Activated CD4-positive, CD25-positive, alpha-beta regulatory T cell (primary cell): Measurements from ENCODE around the gene AFAP1L2.

Source experiments
- DNase-seq, 4 experiments: peaks; one replicate each; lab custom pipeline; 2025; lab: John Stamatoyannopoulos, UW

Gene AFAP1L2

DNA sequence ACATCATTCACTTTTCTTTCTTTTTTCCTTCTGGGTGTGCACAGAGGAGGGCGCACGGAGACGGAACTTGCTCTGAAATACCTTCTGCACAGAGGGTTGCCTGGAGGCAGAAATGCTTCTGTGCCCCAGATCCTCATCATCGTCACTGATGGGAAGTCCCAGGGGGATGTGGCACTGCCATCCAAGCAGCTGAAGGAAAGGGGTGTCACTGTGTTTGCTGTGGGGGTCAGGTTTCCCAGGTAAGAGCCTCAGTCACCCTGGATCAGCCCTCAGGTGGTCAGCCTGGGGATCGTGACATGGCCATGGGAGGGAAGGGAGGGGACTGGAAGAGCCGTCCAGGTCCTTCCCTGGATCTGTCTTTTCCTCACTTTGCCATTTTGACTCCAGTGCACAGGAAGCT lies 131.6 kb downstream of the AFAP1L2 start:
- no peak for DNase-seq

GRCh38 chr10:114271779-114272167 lies 132.5 kb downstream of the AFAP1L2 start:
- no peak for DNase-seq

GRCh38 chr10:114271075-114271778 lies 133.1 kb downstream of the AFAP1L2 start:
- DNase-seq: no peak

GRCh38 chr10:114266521-114266920 lies 137.8 kb downstream of the AFAP1L2 start:
- no peak for DNase-seq

DNA sequence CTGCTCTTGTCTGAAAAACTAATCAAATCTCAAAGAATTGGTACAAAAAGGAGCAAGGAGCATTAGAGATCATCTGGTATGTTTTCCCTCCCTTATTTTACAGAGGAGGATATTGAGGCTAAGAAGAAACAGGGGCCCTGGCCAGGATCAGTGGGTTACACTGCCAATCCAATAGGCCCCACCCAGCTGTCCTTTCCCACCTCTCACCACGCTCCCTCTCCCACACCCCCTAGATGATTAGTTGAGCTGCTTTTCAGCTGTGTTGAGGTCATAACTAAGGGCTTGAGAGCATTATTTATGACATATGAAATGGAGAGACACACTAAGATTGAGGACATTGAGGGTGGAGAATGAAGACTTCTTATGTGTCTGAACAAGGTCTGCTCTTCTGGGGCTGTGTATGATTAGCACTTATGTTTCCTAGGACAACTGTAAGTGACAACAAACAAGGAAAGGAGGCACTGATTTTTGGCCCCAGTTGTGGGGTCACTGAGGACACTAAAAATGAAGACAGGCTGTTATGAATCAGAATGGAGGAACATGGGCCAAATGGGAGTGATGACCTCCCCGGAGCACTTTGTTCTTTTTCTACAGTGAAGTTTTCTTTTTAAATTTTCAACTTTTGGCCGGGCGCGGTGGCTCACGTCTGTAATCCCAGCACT lies 138.8 kb downstream of the AFAP1L2 start:
- DNase-seq: no peak

DNA sequence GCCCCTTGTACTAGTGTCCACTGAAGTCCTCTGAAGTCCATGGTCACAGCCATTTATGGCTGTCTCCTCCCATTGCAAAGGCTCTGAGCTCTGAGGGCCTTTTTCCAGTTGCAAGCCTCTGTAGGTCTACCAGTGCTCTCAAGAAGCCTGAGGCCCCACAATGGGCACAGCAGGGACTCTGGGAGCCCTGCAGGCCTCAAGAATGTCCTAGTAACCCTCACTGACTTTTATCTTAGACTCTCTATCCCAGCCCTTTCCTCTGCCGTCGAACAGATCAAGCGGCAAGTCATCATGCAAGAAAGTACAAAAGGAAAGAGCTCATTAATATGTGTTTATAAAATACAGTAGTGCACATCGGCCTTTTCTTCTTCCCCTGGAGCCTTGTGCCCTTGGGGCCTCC lies 141.8 kb downstream of the AFAP1L2 start:
- no peak for DNase-seq

DNA sequence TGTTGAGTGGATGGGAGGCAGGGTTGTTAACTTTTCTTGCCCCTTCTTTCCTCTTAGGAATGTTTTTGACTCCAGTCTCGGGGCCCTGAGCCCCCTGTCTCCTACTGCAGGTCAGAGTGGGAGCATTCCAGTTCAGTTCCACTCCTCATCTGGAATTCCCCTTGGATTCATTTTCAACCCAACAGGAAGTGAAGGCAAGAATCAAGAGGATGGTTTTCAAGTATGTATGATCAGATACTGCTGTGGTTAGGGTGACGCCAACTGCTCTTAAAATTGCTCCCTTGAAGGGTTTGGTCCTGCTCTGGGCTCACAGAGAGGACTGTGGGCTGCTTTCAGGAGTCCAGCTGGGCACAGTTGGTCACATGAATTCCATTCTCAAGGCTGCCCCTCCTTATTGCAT lies 143.2 kb downstream of the AFAP1L2 start:
- no peak for DNase-seq

- no peak for DNase-seq
Observed at GRCh38 chr10:114260366-114260765, 143.9 kb downstream of the AFAP1L2 start.

- no peak for DNase-seq
Observed at GRCh38 chr10:114259824-114260223, 144.5 kb downstream of the AFAP1L2 start.

- DNase-seq: no peak
Observed at GRCh38 chr10:114258274-114258840, 145.9 kb downstream of the AFAP1L2 start.

DNA sequence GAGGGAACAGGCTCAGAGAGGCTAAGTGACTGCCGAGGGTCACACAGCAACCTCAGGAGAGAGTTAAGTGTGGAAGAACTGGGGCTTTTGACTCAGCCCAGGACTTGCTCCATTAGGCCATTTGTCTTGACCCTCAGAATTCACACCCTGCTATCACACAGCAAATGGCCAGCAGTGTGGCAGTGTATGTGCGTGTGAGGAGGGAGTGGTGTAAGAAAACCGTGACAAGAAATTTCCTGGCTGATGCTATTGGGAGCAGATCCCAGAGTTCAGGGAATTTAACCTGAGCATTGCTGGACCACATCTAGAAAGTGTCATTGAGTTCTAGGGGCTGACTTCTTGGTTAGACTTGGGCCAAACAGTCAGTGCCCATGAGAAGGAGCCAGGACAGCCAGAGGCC lies 146.8 kb downstream of the AFAP1L2 start:
- no peak for DNase-seq

DNA sequence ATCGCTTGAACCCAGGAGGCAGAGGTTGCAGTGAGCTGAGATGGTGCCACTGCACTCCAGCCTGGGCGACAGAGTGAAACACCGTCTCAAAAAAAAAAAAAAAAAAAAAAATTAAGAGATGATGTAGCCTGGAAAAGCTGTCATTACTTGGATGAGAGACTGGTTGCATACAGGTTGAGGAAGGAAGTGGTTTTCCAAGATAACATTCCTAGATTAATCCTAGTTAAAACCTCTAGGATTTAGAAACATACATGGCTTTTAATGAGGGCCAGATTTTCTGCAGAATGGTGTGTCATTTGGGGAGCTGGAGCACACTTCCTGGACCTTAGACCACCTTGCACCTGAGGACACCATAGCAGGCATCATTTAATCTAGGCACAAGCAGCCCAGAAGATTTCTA lies 147.5 kb downstream of the AFAP1L2 start:
- no peak for DNase-seq

GRCh38 chr10:114256008-114256765 lies 148.1 kb downstream of the AFAP1L2 start:
- no peak for DNase-seq

GRCh38 chr10:114255227-114255626 lies 149.1 kb downstream of the AFAP1L2 start:
- DNase-seq: no peak

GRCh38 chr10:114252883-114253282 lies 151.4 kb downstream of the AFAP1L2 start:
- no peak for DNase-seq

GRCh38 chr10:114252092-114252491 lies 152.2 kb downstream of the AFAP1L2 start:
- no peak for DNase-seq

GRCh38 chr10:114250716-114251115 lies 153.6 kb downstream of the AFAP1L2 start:
- no peak for DNase-seq

- no peak for DNase-seq
Observed at GRCh38 chr10:114250236-114250635, 154.1 kb downstream of the AFAP1L2 start.

- no peak for DNase-seq
Observed at GRCh38 chr10:114246679-114247305, 157.5 kb downstream of the AFAP1L2 start.

DNA sequence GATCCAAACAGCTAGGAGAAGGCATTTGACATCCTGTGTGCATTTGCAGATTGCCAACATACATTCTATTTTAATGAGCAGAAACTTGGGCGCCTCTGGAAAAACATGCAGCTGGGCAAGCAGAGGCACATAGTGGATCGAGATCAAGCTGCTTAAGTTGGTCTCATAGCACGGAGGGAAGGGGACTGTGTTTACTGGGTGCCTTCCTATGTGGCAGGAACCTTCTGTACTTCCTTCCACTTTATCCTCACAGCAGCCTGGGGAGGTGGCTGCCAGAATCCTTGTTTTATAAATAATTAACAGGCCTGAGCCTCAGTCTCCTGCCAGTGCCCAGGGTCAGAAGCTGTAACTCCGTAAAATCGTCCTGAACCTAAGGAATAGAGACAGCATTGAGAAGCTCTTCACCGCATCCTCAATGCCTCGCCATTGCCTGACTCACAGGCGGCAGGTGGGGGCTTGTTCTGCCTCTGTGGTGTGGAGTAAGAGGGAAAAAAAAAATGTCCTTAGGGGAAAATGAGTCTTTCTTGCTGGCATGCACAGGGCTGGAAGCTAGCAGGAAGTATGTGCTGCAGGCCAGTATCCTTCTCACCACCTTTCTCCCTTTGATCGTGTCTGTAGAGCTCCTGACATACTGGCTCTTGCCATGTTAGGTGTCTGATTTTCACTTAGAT lies 159.0 kb downstream of the AFAP1L2 start:
- no peak for DNase-seq
